HCT116 (cell line): Measurements from ENCODE around the gene TSPAN3. TPM values are rescaled to one million over a fixed set of nuclear protein-coding genes. Genes with fewer than 3 reads are reported as not detected.
A peak's percentile ranks its signal among the peaks of the same experiment; 100 is the strongest.

ENCODE experiments used
- ATAC-seq: fragments of 200-7000 bp; cut with Tn5 transposase; 2 replicates; pipeline ENCODE4 v1.9.1; 2020; ENCODE audit warnings: mild to moderate bottlenecking, moderate library complexity
- BruUV-seq: library from RNA; stranded (reverse); fragments of 400-500 nt; replicated peaks from 2 replicates; lab custom pipeline; 2021; lab: Mats Ljungman, UMichigan
- CTCF ChIA-PET: fragments of 300-600 bp; sonication (Branson Sonifier 250); formaldehyde crosslinking; loops from one replicate; lab custom pipeline; 2021; ENCODE audit warnings: antibody characterized with exemption; lab: Charles Lee
- POLR2A ChIA-PET: fragments of 300-600, 350-600 bp; sonication (Branson Sonifier 250); formaldehyde crosslinking; loops from one replicate; lab custom pipeline; 2021; ENCODE audit warnings: antibody characterized with exemption; lab: Charles Lee
- RAD21 ChIA-PET, 2 experiments: fragments of 300-600 bp; sonication (Branson Sonifier 250); formaldehyde crosslinking; loops; one replicate each; lab custom pipeline; 2023; ENCODE audit warnings: low total read pairs in 2 of 2; ENCODE audit not compliant: uncharacterized antibody in 2 of 2, unreplicated experiment in 2 of 2, low non-redundant PET in 1 of 2; lab: Charles Lee
- DNase-seq: peaks from one replicate; pipeline ENCODE4 v3.0.0-alpha.2; 2010; ENCODE audit warnings: low read depth, low spot score
- H2AFZ ChIP-seq: fragments of 200-600 bp; shearing (Covaris generic), sonication (generic); 2 replicates; pipeline ENCODE4 v1.6.1; 2017; ENCODE audit warnings: low read depth, mixed run types, mixed read lengths, antibody characterized with exemption, low read length; ENCODE audit not compliant: poor library complexity, severe bottlenecking
- H3K27ac ChIP-seq: 2 replicates; pipeline ENCODE4 v1.5.1; 2012; ENCODE audit warnings: low read depth, low read length
- H3K27me3 ChIP-seq: fragments of 200-600 bp; sonication (generic); 2 replicates; pipeline ENCODE4 v1.6.1; 2016; ENCODE audit warnings: mixed run types, low read length, mixed read lengths; ENCODE audit not compliant: insufficient read depth
- H3K36me3 ChIP-seq, 2 experiments: fragments of 200-500 bp in 1 of 2; fragments of 200-600 bp in 1 of 2; sonication (Bioruptor generic) in 1 of 2; sonication (generic) in 1 of 2; 2 replicates each; pipeline versions ENCODE4 v1.5.1 to v1.6.1; 2014 to 2016; ENCODE audit warnings: low read length in 2 of 2, inconsistent platforms in 1 of 2, mixed read lengths in 1 of 2, mixed run types in 1 of 2; ENCODE audit not compliant: insufficient read depth in 2 of 2, control insufficient read depth in 1 of 2
- H3K4me1 ChIP-seq, 2 experiments: fragments of 200-600 bp in 1 of 2; sonication (generic) in 1 of 2; 2 replicates each; pipeline versions ENCODE4 v1.5.1 to v1.6.1; 2012 to 2017; ENCODE audit warnings: low read length in 2 of 2, inconsistent platforms in 1 of 2, mild to moderate bottlenecking in 1 of 2, mixed read lengths in 1 of 2, mixed run types in 1 of 2, moderate library complexity in 1 of 2; ENCODE audit not compliant: insufficient read depth in 2 of 2, control insufficient read depth in 1 of 2
- H3K4me2 ChIP-seq: fragments of 200-600 bp; sonication (generic); 2 replicates; pipeline ENCODE4 v1.6.1; 2017; ENCODE audit warnings: mixed run types, low read length, mixed read lengths
- H3K4me3 ChIP-seq, 2 experiments: fragments of 200-600 bp in 1 of 2; sonication (generic) in 1 of 2; replicated peaks in 1 of 2; 2 replicates each; pipeline ENCODE4 v1.5.1; 2011 to 2016; ENCODE audit warnings: low read length in 2 of 2, control low read depth in 1 of 2, low read depth in 1 of 2, mild to moderate bottlenecking in 1 of 2, mixed read lengths in 1 of 2, mixed run types in 1 of 2
- H3K79me2 ChIP-seq: fragments of 200-600 bp; sonication (generic); 2 replicates; pipeline ENCODE4 v1.6.1; 2017; ENCODE audit warnings: mild to moderate bottlenecking, mixed run types, low read length, moderate library complexity, mixed read lengths; ENCODE audit not compliant: insufficient read depth
- H3K9ac ChIP-seq: fragments of 200-600 bp; sonication (generic); 2 replicates; pipeline ENCODE4 v1.6.1; 2016; ENCODE audit warnings: low read length, mixed read lengths
- H3K9me2 ChIP-seq: fragments of 200-600 bp; sonication (generic), shearing (Covaris generic); 2 replicates; pipeline ENCODE4 v1.6.1; 2017; ENCODE audit warnings: mixed run types, mild to moderate bottlenecking, moderate library complexity; ENCODE audit not compliant: insufficient read depth
- H3K9me3 ChIP-seq, 2 experiments: fragments of 200-500 bp in 1 of 2; fragments of 200-600 bp in 1 of 2; sonication (Bioruptor generic) in 1 of 2; sonication (generic) in 1 of 2; 2 replicates each; pipeline ENCODE4 v1.6.1; 2014 to 2017; ENCODE audit warnings: low read length in 2 of 2, mixed read lengths in 2 of 2, inconsistent platforms in 1 of 2, low read depth in 1 of 2, mild to moderate bottlenecking in 1 of 2, mixed run types in 1 of 2, moderate library complexity in 1 of 2; ENCODE audit not compliant: control insufficient read depth in 1 of 2, insufficient read depth in 1 of 2
- H4K20me1 ChIP-seq: fragments of 200-600 bp; sonication (generic), shearing (Covaris generic); 2 replicates; pipeline ENCODE4 v1.6.1; 2017; ENCODE audit warnings: mixed run types, mild to moderate bottlenecking, moderate library complexity; ENCODE audit not compliant: insufficient read depth
- ATF3 ChIP-seq: IDR thresholded peaks from 2 replicates; pipeline ENCODE4 v1.6.1; 2012
- CEBPB ChIP-seq: IDR thresholded peaks from 2 replicates; pipeline ENCODE4 v1.6.1; 2012; ENCODE audit warnings: low read depth
- ELF1 ChIP-seq: IDR thresholded peaks from 2 replicates; pipeline ENCODE4 v1.6.1; 2012; ENCODE audit warnings: low read depth, borderline replicate concordance
- EZH2 ChIP-seq: fragments of 200-600 bp; sonication (generic); IDR thresholded peaks from 2 replicates; pipeline ENCODE4 v1.6.1; 2017; ENCODE audit warnings: antibody characterized with exemption, mixed run types
- EZH2phosphoT487 ChIP-seq: fragments of 200-600 bp; IDR thresholded peaks from 2 replicates; pipeline ENCODE4 v1.6.1; 2018; ENCODE audit warnings: antibody characterized with exemption, borderline replicate concordance
- FOSL1 ChIP-seq: IDR thresholded peaks from 2 replicates; pipeline ENCODE4 v1.6.1; 2012; ENCODE audit warnings: low read depth
- JUND ChIP-seq: IDR thresholded peaks from 2 replicates; pipeline ENCODE4 v1.6.1; 2012
- POLR2A ChIP-seq: IDR thresholded peaks from 2 replicates; pipeline ENCODE4 v1.7.0; 2011; ENCODE audit warnings: borderline replicate concordance; ENCODE audit not compliant: insufficient read depth, insufficient read length; ENCODE audit errors: extremely low read depth
- POLR2AphosphoS5 ChIP-seq: IDR thresholded peaks from 2 replicates; pipeline ENCODE4 v1.6.1; 2011; ENCODE audit warnings: mild to moderate bottlenecking, low read depth, low read length, moderate library complexity
- RAD21 ChIP-seq: IDR thresholded peaks from 2 replicates; pipeline ENCODE4 v1.6.1; 2012; ENCODE audit warnings: low read depth, mild to moderate bottlenecking
- REST ChIP-seq: IDR thresholded peaks from 2 replicates; pipeline ENCODE4 v1.6.1; 2012; ENCODE audit warnings: low read depth
- TCF7L2 ChIP-seq: IDR thresholded peaks from 2 replicates; pipeline ENCODE4 v1.7.0; 2011; ENCODE audit warnings: borderline replicate concordance, inconsistent platforms; ENCODE audit not compliant: insufficient read depth, insufficient read length; ENCODE audit errors: extremely low read depth
- YY1 ChIP-seq: IDR thresholded peaks from 2 replicates; pipeline ENCODE4 v1.6.1; 2011; ENCODE audit warnings: low read length, low read depth, moderate library complexity, mild to moderate bottlenecking; ENCODE audit not compliant: insufficient replicate concordance; ENCODE audit errors: extremely low read depth
- ZNF274 ChIP-seq: fragments of 200-500 bp; sonication (Bioruptor generic); IDR thresholded peaks from 2 replicates; pipeline ENCODE4 v1.6.1; 2014; ENCODE audit warnings: mild to moderate bottlenecking, low read depth, low read length, inconsistent platforms
- intact Hi-C: fragments of 100-400 bp; cut with micrococcal nuclease; formaldehyde crosslinking; loops from 2 replicates; pipeline ENCODE4 v1.10.0; 2022
- total RNA-seq: library from RNA; stranded (reverse); gene quantifications from one replicate; pipeline ENCODE4 v1.2.1, GENCODE V29; 2021; ENCODE audit not compliant: unreplicated experiment
- TF ChIP-seq, protein P1 (sequence below): IDR thresholded peaks from 2 replicates; pipeline ENCODE4 v1.6.1; 2012

TSPAN3 gene
- total RNA-seq, 1 experiment from 2014 or later = 140 TPM

- no peaks in the 10 kb centered on the region for H3K36me3 ChIP-seq
- CTCF ChIA-PET = no interaction called here
- POLR2A ChIA-PET = no interaction called here
- H3K9ac ChIP-seq = no peak overlapping the region
- TF ChIP-seq FOSL1 (no peak), CEBPB (peak; percentile 40; the same call in 1 of the 2 replicates), YY1 (no peak), RAD21 (no peak), JUND (peak; percentile 22; the same call in 1 of the 2 replicates), ZNF274 (no peak)
- H3K4me3 ChIP-seq = no peak overlapping the region
- no peaks in the 10 kb centered on the region for H4K20me1 ChIP-seq
- H3K27ac ChIP-seq = no peak overlapping the region
- H2AFZ ChIP-seq = no peak overlapping the region
- H3K4me2 ChIP-seq = no peak overlapping the region
- H3K9me3 ChIP-seq = no peaks in the 10 kb centered on the region
- DNase-seq (no peak), ATAC-seq (no peak)
- no peaks in the 10 kb centered on the region for H3K27me3 ChIP-seq
- intact Hi-C loops = no loop called here
- H3K9me2 ChIP-seq = no peaks in the 10 kb centered on the region
- H3K4me1 ChIP-seq = peaks cover 0 to 7% of the 10 kb centered on the region in 2 experiments; a peak in 1 of 4 replicates
- no TSS peak for BruUV-seq
- RAD21 ChIA-PET = no interaction called here
- H3K79me2 ChIP-seq = no peaks in the 10 kb centered on the region
Observed at GRCh38 chr15:77085297-77085696, 14.4 kb upstream of the TSPAN3 start.

- H2AFZ ChIP-seq = no peak overlapping the region
- no TSS peak for BruUV-seq
- no peak overlapping the region for H3K4me3 ChIP-seq
- POLR2A ChIA-PET = no interaction called here
- no peaks in the 10 kb centered on the region for H4K20me1 ChIP-seq
- intact Hi-C loops = no loop called here
- CTCF ChIA-PET = no interaction called here
- H3K9me2 ChIP-seq = no peaks in the 10 kb centered on the region
- no peak overlapping the region for H3K4me2 ChIP-seq
- ATAC-seq (no peak), DNase-seq (no peak)
- RAD21 ChIA-PET = no interaction called here
- no peaks in the 10 kb centered on the region for H3K27me3 ChIP-seq
- H3K9me3 ChIP-seq = no peaks in the 10 kb centered on the region
- H3K9ac ChIP-seq = no peak overlapping the region
- H3K4me1 ChIP-seq = peaks cover 0 to 7% of the 10 kb centered on the region in 2 experiments; a peak in 1 of 4 replicates
- H3K79me2 ChIP-seq = no peaks in the 10 kb centered on the region
- no peak overlapping the region for H3K27ac ChIP-seq
- no peaks in the 10 kb centered on the region for H3K36me3 ChIP-seq
- TF ChIP-seq TCF7L2 (no peak), ELF1 (no peak), ATF3 (no peak), POLR2A (no peak), ZNF274 (no peak), REST (no peak), EZH2 (no peak), FOSL1 (no peak), CEBPB (no peak), EZH2phosphoT487 (no peak), RAD21 (no peak), POLR2AphosphoS5 (no peak)
- TF ChIP-seq, protein P1, sequence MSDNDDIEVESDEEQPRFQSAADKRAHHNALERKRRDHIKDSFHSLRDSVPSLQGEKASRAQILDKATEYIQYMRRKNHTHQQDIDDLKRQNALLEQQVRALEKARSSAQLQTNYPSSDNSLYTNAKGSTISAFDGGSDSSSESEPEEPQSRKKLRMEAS = no peak
Observed at GRCh38 chr15:77084436-77084835, 13.5 kb upstream of the TSPAN3 start.
